ENCODE data around the gene CLIC1. TPM values are rescaled to one million over a fixed set of nuclear protein-coding genes. Genes with fewer than 3 reads are reported as not detected.

The CLIC1 gene
- total and polyA plus RNA-seq, 2 experiments from 2014 or later, result 269 to 296 TPM

DNA sequence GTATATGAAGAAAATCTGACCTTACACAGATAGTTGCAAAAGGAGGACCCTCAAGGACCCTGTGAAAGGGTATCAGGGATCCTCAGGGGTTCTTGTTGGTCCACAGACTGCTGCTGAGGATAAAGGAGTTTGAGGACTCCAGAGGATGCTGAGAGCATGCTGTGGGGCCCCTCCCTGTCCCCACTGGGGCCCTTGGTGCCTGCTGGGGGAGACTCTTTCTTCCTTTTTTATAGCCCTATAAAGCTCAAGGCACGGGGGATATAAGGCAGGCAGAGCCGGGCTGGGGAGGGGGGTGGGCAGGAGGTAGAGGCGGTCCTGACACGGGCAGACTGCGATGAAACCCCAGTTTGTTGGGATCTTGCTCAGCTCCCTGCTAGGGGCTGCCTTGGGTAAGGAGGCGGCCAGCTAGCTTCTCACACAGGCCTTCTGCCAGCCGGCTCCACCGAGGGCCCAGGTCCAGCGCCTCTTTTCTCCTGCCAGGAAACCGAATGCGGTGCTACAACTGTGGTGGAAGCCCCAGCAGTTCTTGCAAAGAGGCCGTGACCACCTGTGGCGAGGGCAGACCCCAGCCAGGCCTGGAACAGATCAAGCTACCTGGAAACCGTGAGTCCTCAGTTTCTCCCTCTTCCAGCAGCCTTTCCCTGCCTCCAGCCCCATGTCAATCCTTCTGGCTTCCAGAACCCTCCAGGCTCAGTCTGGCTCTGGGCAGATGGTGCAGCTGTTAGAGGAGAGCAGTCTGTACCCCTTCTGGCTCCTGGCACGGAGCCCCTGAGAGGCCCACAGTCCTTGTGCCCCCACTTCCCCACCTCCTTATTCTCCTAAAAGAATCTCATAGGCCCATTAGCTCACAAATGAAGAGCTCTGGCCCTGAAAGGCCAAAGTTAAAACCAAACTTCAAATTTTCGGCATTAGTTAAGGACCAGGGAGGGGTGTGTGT lies 21.0 kb downstream of the CLIC1 start, which contains the start of gene LY6G6D:
TSS of gene LY6G6D (plus strand) at position 327 of the 937 bp plus-strand sequence. CDS start at position 335, 8 bp downstream.
- H3F3A ChIP-seq (replicated peaks; ENCODE audit: low read depth), result no peaks in the 10 kb centered on the region
- no peaks in the 10 kb centered on the region for H3K9me2 ChIP-seq (ENCODE audit: insufficient read depth)
- H3K27me3 ChIP-seq (ENCODE audit: insufficient read depth), result no peaks in the 10 kb centered on the region
- Mint-ChIP-seq H3K9me3 (no peaks in the 10 kb centered on the region), H3K4me1 (peaks cover 45% of the 10 kb centered on the region), H3K27ac (peak within 1 kb of the TSS; percentile 69), H3K27me3 (ENCODE audit: insufficient read depth, low read depth, poor library complexity) (peaks cover 16% of the 10 kb centered on the region), H3K4me3 (no peak within 1 kb of the TSS), H3K36me3 (ENCODE audit: low read depth) (no peaks in the 10 kb centered on the region; the same call in 2 of the 3 replicates)
- no peak within 1 kb of the TSS; the same call in 1 of the 2 replicates for H3K27ac ChIP-seq (ENCODE audit: low read depth)
- TF ChIP-seq NANOG (IDR thresholded peaks at IDR 0.05; ENCODE audit: borderline replicate concordance), result no peak
- TF ChIP-seq ZNF114 (CRISPR knock-in tag; IDR thresholded peaks at IDR 0.05), result no peak
- TF ChIP-seq, protein P1, sequence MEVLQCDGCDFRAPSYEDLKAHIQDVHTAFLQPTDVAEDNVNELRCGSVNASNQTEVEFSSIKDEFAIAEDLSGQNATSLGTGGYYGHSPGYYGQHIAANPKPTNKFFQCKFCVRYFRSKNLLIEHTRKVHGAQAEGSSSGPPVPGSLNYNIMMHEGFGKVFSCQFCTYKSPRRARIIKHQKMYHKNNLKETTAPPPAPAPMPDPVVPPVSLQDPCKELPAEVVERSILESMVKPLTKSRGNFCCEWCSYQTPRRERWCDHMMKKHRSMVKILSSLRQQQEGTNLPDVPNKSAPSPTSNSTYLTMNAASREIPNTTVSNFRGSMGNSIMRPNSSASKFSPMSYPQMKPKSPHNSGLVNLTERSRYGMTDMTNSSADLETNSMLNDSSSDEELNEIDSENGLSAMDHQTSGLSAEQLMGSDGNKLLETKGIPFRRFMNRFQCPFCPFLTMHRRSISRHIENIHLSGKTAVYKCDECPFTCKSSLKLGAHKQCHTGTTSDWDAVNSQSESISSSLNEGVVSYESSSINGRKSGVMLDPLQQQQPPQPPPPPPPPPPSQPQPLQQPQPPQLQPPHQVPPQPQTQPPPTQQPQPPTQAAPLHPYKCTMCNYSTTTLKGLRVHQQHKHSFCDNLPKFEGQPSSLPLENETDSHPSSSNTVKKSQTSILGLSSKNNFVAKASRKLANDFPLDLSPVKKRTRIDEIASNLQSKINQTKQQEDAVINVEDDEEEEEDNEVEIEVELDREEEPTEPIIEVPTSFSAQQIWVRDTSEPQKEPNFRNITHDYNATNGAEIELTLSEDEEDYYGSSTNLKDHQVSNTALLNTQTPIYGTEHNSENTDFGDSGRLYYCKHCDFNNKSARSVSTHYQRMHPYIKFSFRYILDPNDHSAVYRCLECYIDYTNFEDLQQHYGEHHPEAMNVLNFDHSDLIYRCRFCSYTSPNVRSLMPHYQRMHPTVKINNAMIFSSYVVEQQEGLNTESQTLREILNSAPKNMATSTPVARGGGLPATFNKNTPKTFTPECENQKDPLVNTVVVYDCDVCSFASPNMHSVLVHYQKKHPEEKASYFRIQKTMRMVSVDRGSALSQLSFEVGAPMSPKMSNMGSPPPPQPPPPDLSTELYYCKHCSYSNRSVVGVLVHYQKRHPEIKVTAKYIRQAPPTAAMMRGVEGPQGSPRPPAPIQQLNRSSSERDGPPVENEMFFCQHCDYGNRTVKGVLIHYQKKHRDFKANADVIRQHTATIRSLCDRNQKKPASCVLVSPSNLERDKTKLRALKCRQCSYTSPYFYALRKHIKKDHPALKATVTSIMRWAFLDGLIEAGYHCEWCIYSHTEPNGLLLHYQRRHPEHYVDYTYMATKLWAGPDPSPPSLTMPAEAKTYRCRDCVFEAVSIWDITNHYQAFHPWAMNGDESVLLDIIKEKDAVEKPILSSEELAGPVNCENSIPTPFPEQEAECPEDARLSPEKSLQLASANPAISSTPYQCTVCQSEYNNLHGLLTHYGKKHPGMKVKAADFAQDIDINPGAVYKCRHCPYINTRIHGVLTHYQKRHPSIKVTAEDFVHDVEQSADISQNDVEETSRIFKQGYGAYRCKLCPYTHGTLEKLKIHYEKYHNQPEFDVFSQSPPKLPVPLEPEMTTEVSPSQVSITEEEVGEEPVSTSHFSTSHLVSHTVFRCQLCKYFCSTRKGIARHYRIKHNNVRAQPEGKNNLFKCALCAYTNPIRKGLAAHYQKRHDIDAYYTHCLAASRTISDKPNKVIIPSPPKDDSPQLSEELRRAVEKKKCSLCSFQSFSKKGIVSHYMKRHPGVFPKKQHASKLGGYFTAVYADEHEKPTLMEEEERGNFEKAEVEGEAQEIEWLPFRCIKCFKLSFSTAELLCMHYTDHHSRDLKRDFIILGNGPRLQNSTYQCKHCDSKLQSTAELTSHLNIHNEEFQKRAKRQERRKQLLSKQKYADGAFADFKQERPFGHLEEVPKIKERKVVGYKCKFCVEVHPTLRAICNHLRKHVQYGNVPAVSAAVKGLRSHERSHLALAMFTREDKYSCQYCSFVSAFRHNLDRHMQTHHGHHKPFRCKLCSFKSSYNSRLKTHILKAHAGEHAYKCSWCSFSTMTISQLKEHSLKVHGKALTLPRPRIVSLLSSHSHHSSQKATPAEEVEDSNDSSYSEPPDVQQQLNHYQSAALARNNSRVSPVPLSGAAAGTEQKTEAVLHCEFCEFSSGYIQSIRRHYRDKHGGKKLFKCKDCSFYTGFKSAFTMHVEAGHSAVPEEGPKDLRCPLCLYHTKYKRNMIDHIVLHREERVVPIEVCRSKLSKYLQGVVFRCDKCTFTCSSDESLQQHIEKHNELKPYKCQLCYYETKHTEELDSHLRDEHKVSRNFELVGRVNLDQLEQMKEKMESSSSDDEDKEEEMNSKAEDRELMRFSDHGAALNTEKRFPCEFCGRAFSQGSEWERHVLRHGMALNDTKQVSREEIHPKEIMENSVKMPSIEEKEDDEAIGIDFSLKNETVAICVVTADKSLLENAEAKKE (CRISPR knock-in tag; IDR thresholded peaks at IDR 0.05), result no peak
- peaks cover 34% of the 10 kb centered on the region for H3K4me1 ChIP-seq (ENCODE audit: insufficient read depth)
- H2AFZ ChIP-seq, result peak within 1 kb of the TSS; percentile 100
- H3K36me3 ChIP-seq (ENCODE audit: insufficient read depth), result no peaks in the 10 kb centered on the region
- no peaks in the 10 kb centered on the region for H4K20me1 ChIP-seq (replicated peaks; ENCODE audit: insufficient read depth)
- peak; percentile 24 for DNase-seq (ENCODE audit: low spot score)
- no peak within 1 kb of the TSS for H3K4me3 ChIP-seq
- H3K79me2 ChIP-seq (replicated peaks; ENCODE audit: insufficient read depth), result no peaks in the 10 kb centered on the region
- no peak for ATAC-seq
- H3K4me2 ChIP-seq, result peak within 1 kb of the TSS; percentile 71
